Measurements from ENCODE around the gene POLE2.

DNA sequence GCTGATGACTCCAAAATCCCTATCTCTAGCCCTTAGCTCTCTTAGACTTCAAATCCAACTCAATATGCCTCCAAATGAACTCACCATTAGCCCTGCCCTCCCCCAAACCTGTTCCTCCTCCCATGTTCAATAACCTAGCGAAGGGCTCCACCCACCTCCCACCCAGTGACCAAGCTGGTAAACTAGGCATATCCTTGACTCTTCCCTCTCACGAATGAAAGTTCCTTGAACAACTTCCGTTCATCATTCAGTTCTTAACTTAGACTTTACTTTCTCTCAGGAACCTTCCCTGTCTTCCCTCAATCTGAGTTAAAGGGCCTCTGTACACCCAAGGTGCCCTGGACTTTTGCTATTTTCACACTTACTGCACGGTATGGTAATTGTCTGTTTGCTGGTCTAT, 3.0 kb upstream of the POLE2 start:
- TF ChIP-seq, protein P1, sequence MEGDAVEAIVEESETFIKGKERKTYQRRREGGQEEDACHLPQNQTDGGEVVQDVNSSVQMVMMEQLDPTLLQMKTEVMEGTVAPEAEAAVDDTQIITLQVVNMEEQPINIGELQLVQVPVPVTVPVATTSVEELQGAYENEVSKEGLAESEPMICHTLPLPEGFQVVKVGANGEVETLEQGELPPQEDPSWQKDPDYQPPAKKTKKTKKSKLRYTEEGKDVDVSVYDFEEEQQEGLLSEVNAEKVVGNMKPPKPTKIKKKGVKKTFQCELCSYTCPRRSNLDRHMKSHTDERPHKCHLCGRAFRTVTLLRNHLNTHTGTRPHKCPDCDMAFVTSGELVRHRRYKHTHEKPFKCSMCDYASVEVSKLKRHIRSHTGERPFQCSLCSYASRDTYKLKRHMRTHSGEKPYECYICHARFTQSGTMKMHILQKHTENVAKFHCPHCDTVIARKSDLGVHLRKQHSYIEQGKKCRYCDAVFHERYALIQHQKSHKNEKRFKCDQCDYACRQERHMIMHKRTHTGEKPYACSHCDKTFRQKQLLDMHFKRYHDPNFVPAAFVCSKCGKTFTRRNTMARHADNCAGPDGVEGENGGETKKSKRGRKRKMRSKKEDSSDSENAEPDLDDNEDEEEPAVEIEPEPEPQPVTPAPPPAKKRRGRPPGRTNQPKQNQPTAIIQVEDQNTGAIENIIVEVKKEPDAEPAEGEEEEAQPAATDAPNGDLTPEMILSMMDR (conservative IDR thresholded peaks at IDR 0.05; ENCODE audit: low read length): no peak
- TF ChIP-seq EZH2phosphoT487 (IDR thresholded peaks at IDR 0.05; ENCODE audit: borderline replicate concordance): no peak

Measured in Loucy (cell line).